GM12878 (cell line): ENCODE results near the gene COL11A1. TPM values are rescaled to one million over a fixed set of nuclear protein-coding genes. Genes with fewer than 3 reads are reported as not detected.

Experiments
- ATAC-seq: fragments of 200-7000 bp; cut with Tn5 transposase; 3 replicates; pipeline ENCODE4 v1.9.1; 2020; ENCODE audit warnings: mild to moderate bottlenecking, moderate library complexity
- BruUV-seq: library from RNA; stranded (reverse); fragments of 400-500 nt; replicated peaks from 2 replicates; lab custom pipeline; 2021; lab: Mats Ljungman, UMichigan
- CTCF ChIA-PET: fragments of 300-600 bp; sonication (Branson Sonifier 250); formaldehyde crosslinking; extraction: SDS; loops from one replicate; lab custom pipeline; 2021; ENCODE audit warnings: inconsistent platforms; lab: Yijun Ruan, JAX
- POLR2A ChIA-PET: fragments of 350-600 bp; formaldehyde crosslinking; extraction: SDS; loops from one replicate; lab custom pipeline; 2021; ENCODE audit warnings: inconsistent platforms; lab: Charles Lee
- RAD21 ChIA-PET: fragments of 300-600 bp; sonication (Branson Sonifier 250); formaldehyde crosslinking; loops from one replicate; lab custom pipeline; 2023; ENCODE audit warnings: antibody characterized with exemption; ENCODE audit not compliant: unreplicated experiment; lab: Charles Lee
- SMC1A ChIA-PET: fragments of 300-600 bp; sonication (Branson Sonifier 250); formaldehyde crosslinking; loops from one replicate; lab custom pipeline; 2023; ENCODE audit not compliant: unreplicated experiment, uncharacterized antibody; lab: Charles Lee
- DNase-seq: peaks from one replicate; pipeline ENCODE4 v3.0.0-alpha.2; 2011; ENCODE audit warnings: low read depth, low spot score
- FAIRE-seq: peaks from 3 replicates; lab custom pipeline; 2011; peaks lifted over from hg19 to GRCh38; lab: Jason Lieb, UNC
- H2AFZ ChIP-seq: 2 replicates; pipeline ENCODE4 v1.6.0; 2011; ENCODE audit warnings: low read depth, low read length, control low read depth; ENCODE audit not compliant: control insufficient read depth
- H3K27ac ChIP-seq: 2 replicates; pipeline ENCODE4 v1.5.1; 2011; ENCODE audit warnings: control low read depth; ENCODE audit not compliant: control insufficient read depth, insufficient read depth
- H3K27me3 ChIP-seq, 2 experiments: replicated peaks in 1 of 2; 2 replicates each; pipeline versions ENCODE4 v1.6.0 to v1.6.1; 2011; ENCODE audit warnings: low read length in 1 of 2; ENCODE audit not compliant: control insufficient read depth in 2 of 2, insufficient read depth in 2 of 2
- H3K36me3 ChIP-seq, 2 experiments: 2 replicates each; pipeline ENCODE4 v1.5.1; 2011; ENCODE audit warnings: low read length in 1 of 2; ENCODE audit not compliant: control insufficient read depth in 2 of 2, insufficient read depth in 2 of 2
- H3K4me1 ChIP-seq: 2 replicates; pipeline ENCODE4 v1.6.1; 2011; ENCODE audit warnings: mild to moderate bottlenecking, low read length, moderate library complexity, mixed read lengths; ENCODE audit not compliant: control insufficient read depth, insufficient read depth
- H3K4me2 ChIP-seq: 2 replicates; pipeline ENCODE4 v1.6.0; 2011; ENCODE audit warnings: control low read depth; ENCODE audit not compliant: control insufficient read depth, insufficient read depth
- H3K4me3 ChIP-seq: fragments of 200-600 bp; sonication (generic); 2 replicates; pipeline ENCODE4 v1.5.1; 2016
- H3K79me2 ChIP-seq: 2 replicates; pipeline ENCODE4 v1.6.0; 2011; ENCODE audit warnings: low read length; ENCODE audit not compliant: control insufficient read depth, insufficient read depth
- H3K9ac ChIP-seq: 2 replicates; pipeline ENCODE4 v1.8.0; 2011; ENCODE audit warnings: low read length, control low read depth, mixed read lengths; ENCODE audit not compliant: control insufficient read depth, insufficient read depth
- H3K9me3 ChIP-seq: replicated peaks from 3 replicates; pipeline ENCODE4 v1.5.1; 2011; ENCODE audit warnings: mild to moderate bottlenecking, low read length; ENCODE audit not compliant: control insufficient read depth, insufficient read depth
- H4K20me1 ChIP-seq: 2 replicates; pipeline ENCODE4 v1.6.0; 2011; ENCODE audit not compliant: control insufficient read depth, insufficient read depth
- CHD1 ChIP-seq: IDR thresholded peaks from 2 replicates; pipeline ENCODE4 v1.6.1; 2012; ENCODE audit warnings: low read depth, low read length, improper control_type of control experiment
- CHD2 ChIP-seq: IDR thresholded peaks from 2 replicates; pipeline ENCODE4 v1.6.1; 2011; ENCODE audit warnings: low read depth, low read length, improper control_type of control experiment, borderline replicate concordance
- EGR1 ChIP-seq, 2 experiments: IDR thresholded peaks; 1 replicate in 1 of 2; 2 replicates in 1 of 2; pipeline ENCODE4 v1.6.1; 2011 to 2012; ENCODE audit warnings: low read depth in 2 of 2, low read length in 2 of 2, borderline replicate concordance in 1 of 2, mild to moderate bottlenecking in 1 of 2, moderate library complexity in 1 of 2
- PAX5 ChIP-seq: IDR thresholded peaks from 2 replicates; pipeline ENCODE4 v1.6.1; 2011; ENCODE audit warnings: low read depth, low read length, borderline replicate concordance
- PAX8 ChIP-seq: fragments of 450-650 bp; IDR thresholded peaks from 2 replicates; pipeline ENCODE4 v1.6.1; 2017; ENCODE audit warnings: mild to moderate bottlenecking, moderate library complexity
- PML ChIP-seq: IDR thresholded peaks from 2 replicates; pipeline ENCODE4 v1.6.1; 2012; ENCODE audit warnings: low read length, inconsistent platforms
- POLR2AphosphoS2 ChIP-seq: IDR thresholded peaks from 2 replicates; pipeline ENCODE4 v1.6.1; 2011; ENCODE audit warnings: low read depth, mild to moderate bottlenecking, low read length, improper control_type of control experiment, moderate library complexity
- USF1 ChIP-seq: IDR thresholded peaks from 2 replicates; pipeline ENCODE4 v1.6.1; 2011; ENCODE audit warnings: borderline replicate concordance, low read depth, mild to moderate bottlenecking, moderate library complexity, mixed read lengths, low read length; ENCODE audit not compliant: insufficient read depth; ENCODE audit errors: extremely low read length
- ZZZ3 ChIP-seq: IDR thresholded peaks from 2 replicates; pipeline ENCODE4 v1.6.1; 2011; ENCODE audit warnings: low read depth; ENCODE audit not compliant: control insufficient read depth, insufficient read length
- WGBS: methylation state at CpG from one replicate; pipeline ENCODE4 v1.1.6; 2016; ENCODE audit warnings: low lambda C conversion rate; ENCODE audit not compliant: insufficient replicate concordance, insufficient coverage; ENCODE audit errors: missing lambda C conversion rate; 5-methylcytosine and 5-hydroxymethylcytosine counted together
- in situ Hi-C: fragments of 300-500 bp; cut with MboI; formaldehyde crosslinking; loops from 9 replicates; pipeline ENCODE4 v1.14.3; 2018; ENCODE audit warnings: mixed read lengths
- intact Hi-C: fragments of 100-400 bp; cut with micrococcal nuclease; formaldehyde crosslinking; loops from one replicate; pipeline ENCODE4 v1.14.2; 2022; ENCODE audit not compliant: unreplicated experiment
- polyA plus RNA-seq, 11 experiments: library from polyadenylated mRNA; depleted of rRNA in 4 of 11; unstranded in 6 of 11; stranded (reverse) in 5 of 11; fragments of >200 nt; fragmentation: Nextera tagmentation in 4 of 11; fragmentation: Illumina TruSeq in 1 of 11; extraction: Ambion mirVana in 4 of 11; extraction: Trizol in 1 of 11; gene quantifications; 1 replicate in 1 of 11; 2 replicates in 10 of 11; pipeline versions ENCODE4 v1.2.1 to v1.2.3, GENCODE V29; 2011 to 2016; ENCODE audit warnings: inconsistent platforms in 2 of 11, missing spikeins in 2 of 11, low read depth in 1 of 11
- total RNA-seq, 4 experiments: library from RNA; depleted of rRNA in 3 of 4; stranded (reverse); fragments of >200 nt in 3 of 4; fragmentation: Illumina TruSeq in 1 of 4; extraction: Trizol in 1 of 4; gene quantifications; 2 replicates each; pipeline versions ENCODE4 v1.2.1 to v1.2.3, GENCODE V29; 2013 to 2021
- TF ChIP-seq, protein P1 (sequence below): fragments of 450-650 bp; IDR thresholded peaks from 2 replicates; pipeline ENCODE4 v1.6.1; 2017; ENCODE audit warnings: mild to moderate bottlenecking

The COL11A1 gene
- total and polyA plus RNA-seq, 10 of the 15 experiments (the other 5 are each of a cell fraction or from before 2014, with no cell fraction given): 0.11 TPM; not detected in 9

- ATAC-seq (no peak), DNase-seq (no peak), FAIRE-seq (no peak)
- ChIA-PET CTCF (no interaction called here), SMC1A (no interaction called here), RAD21 (no interaction called here), POLR2A (no interaction called here)
- Histone ChIP-seq H3K4me3 (no peak overlapping the region), H3K36me3 (no peaks in the 10 kb centered on the region), H3K27ac (no peak overlapping the region), H3K9me3 (no peaks in the 10 kb centered on the region), H3K27me3 (no peaks in the 10 kb centered on the region), H3K4me2 (no peak overlapping the region), H2AFZ (no peak overlapping the region), H3K79me2 (no peaks in the 10 kb centered on the region), H3K4me1 (no peaks in the 10 kb centered on the region), H4K20me1 (no peaks in the 10 kb centered on the region), H3K9ac (no peak overlapping the region)
- intact Hi-C loops (no loop called here), in situ Hi-C loops (no loop called here)
- no TSS peak for BruUV-seq
- WGBS: 0% methylated on average over 2 of the region's 2 CpGs
- TF ChIP-seq EGR1 (IDR thresholded peaks at IDR 0.05; ENCODE audit: borderline replicate concordance in 1 of 2, low read depth in 2 of 2, low read length in 2 of 2): no peak
- no peak for TF ChIP-seq CHD2
- TF ChIP-seq CHD1: no peak
- TF ChIP-seq USF1: no peak
- TF ChIP-seq PAX5: no peak
- TF ChIP-seq, protein P1, sequence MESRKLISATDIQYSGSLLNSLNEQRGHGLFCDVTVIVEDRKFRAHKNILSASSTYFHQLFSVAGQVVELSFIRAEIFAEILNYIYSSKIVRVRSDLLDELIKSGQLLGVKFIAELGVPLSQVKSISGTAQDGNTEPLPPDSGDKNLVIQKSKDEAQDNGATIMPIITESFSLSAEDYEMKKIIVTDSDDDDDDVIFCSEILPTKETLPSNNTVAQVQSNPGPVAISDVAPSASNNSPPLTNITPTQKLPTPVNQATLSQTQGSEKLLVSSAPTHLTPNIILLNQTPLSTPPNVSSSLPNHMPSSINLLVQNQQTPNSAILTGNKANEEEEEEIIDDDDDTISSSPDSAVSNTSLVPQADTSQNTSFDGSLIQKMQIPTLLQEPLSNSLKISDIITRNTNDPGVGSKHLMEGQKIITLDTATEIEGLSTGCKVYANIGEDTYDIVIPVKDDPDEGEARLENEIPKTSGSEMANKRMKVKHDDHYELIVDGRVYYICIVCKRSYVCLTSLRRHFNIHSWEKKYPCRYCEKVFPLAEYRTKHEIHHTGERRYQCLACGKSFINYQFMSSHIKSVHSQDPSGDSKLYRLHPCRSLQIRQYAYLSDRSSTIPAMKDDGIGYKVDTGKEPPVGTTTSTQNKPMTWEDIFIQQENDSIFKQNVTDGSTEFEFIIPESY: no peak
- TF ChIP-seq ZZZ3: no peak
- TF ChIP-seq PML: no peak
- no peak for TF ChIP-seq POLR2AphosphoS2
- no peak for TF ChIP-seq PAX8
These were observed 271.3 kb downstream of the COL11A1 start for GRCh38 chr1:102836991-102837390.
